OCI-LY1 (cell line): ENCODE data around the gene NPAS3.

Source experiments
- H2AFZ ChIP-seq: fragments of 200-600 bp; sonication (generic), shearing (Covaris generic); 2 replicates; pipeline ENCODE4 v1.6.0; 2014; ENCODE audit warnings: antibody characterized with exemption, mild to moderate bottlenecking, low read length
- H3F3A ChIP-seq: fragments of 200-600 bp; sonication (generic), shearing (Covaris generic); 2 replicates; pipeline ENCODE4 v1.6.0; 2014; ENCODE audit warnings: mild to moderate bottlenecking, antibody characterized with exemption, low read length, moderate library complexity; ENCODE audit not compliant: insufficient read depth
- H3K27ac ChIP-seq: fragments of 200-600 bp; sonication (generic); 2 replicates; pipeline ENCODE4 v1.5.1; 2014; ENCODE audit warnings: low read length, mixed run types, mild to moderate bottlenecking, low read depth; ENCODE audit not compliant: poor library complexity, severe bottlenecking
- H3K27me3 ChIP-seq: fragments of 200-600 bp; sonication (generic); 2 replicates; pipeline ENCODE4 v1.6.0; 2014; ENCODE audit warnings: antibody characterized with exemption, mild to moderate bottlenecking, low read length, moderate library complexity; ENCODE audit not compliant: insufficient read depth
- H3K36me3 ChIP-seq: fragments of 200-600 bp; sonication (generic); 2 replicates; pipeline ENCODE4 v1.6.1; 2014; ENCODE audit warnings: mild to moderate bottlenecking, antibody characterized with exemption, low read length, moderate library complexity, mixed read lengths; ENCODE audit not compliant: insufficient read depth
- H3K4me1 ChIP-seq: fragments of 200-600 bp; sonication (generic); 2 replicates; pipeline ENCODE4 v1.5.1; 2014; ENCODE audit warnings: mild to moderate bottlenecking, low read length, moderate library complexity; ENCODE audit not compliant: insufficient read depth, severe bottlenecking
- H3K4me2 ChIP-seq: fragments of 200-600 bp; sonication (generic), shearing (Covaris generic); 2 replicates; pipeline ENCODE4 v1.6.1; 2014; ENCODE audit warnings: low read length
- H3K4me3 ChIP-seq: fragments of 200-600 bp; sonication (generic); 2 replicates; pipeline ENCODE4 v1.5.1; 2014; ENCODE audit warnings: low read length, low read depth, mild to moderate bottlenecking, mixed read lengths; ENCODE audit not compliant: poor library complexity, severe bottlenecking
- H3K79me2 ChIP-seq: fragments of 200-600 bp; shearing (Covaris generic); 2 replicates; pipeline ENCODE4 v1.6.1; 2016; ENCODE audit warnings: mixed run types, low read length, mixed read lengths; ENCODE audit not compliant: insufficient read depth
- H3K9ac ChIP-seq: fragments of 200-600 bp; sonication (generic), shearing (Covaris generic); 2 replicates; pipeline ENCODE4 v1.6.1; 2014; ENCODE audit warnings: mild to moderate bottlenecking, low read length, mixed read lengths
- H3K9me2 ChIP-seq: fragments of 200-600 bp; sonication (generic), shearing (Covaris generic); 2 replicates; pipeline ENCODE4 v1.6.1; 2014; ENCODE audit warnings: low read depth, mild to moderate bottlenecking, low read length, mixed read lengths
- H3K9me3 ChIP-seq: fragments of 200-600 bp; shearing (Covaris generic); 2 replicates; pipeline ENCODE4 v1.6.1; 2014; ENCODE audit warnings: low read length, mixed read lengths
- H4K20me1 ChIP-seq: fragments of 200-600 bp; sonication (generic), shearing (Covaris generic); 2 replicates; pipeline ENCODE4 v1.6.0; 2016; ENCODE audit warnings: mild to moderate bottlenecking, low read length; ENCODE audit not compliant: insufficient read depth
- CTCF ChIP-seq: fragments of 200-600 bp; sonication (generic), shearing (Covaris generic); IDR thresholded peaks from 2 replicates; pipeline ENCODE4 v1.5.1; 2017; ENCODE audit warnings: mild to moderate bottlenecking, antibody characterized with exemption, low read length, moderate library complexity, mixed read lengths
- EZH2 ChIP-seq: fragments of 200-600 bp; sonication (generic), shearing (Covaris generic); IDR thresholded peaks from 2 replicates; pipeline ENCODE4 v1.8.0; 2017; ENCODE audit warnings: borderline replicate concordance, mixed run types, mild to moderate bottlenecking, antibody characterized with exemption, low read length, moderate library complexity, mixed read lengths

Gene NPAS3

GRCh38 chr14:33449703-33450395 lies 511.2 kb downstream of the NPAS3 start:
- no peak overlapping the region for H3K4me2 ChIP-seq
- H3K9me3 ChIP-seq, result no peaks in the 10 kb centered on the region
- H3K9me2 ChIP-seq, result no peaks in the 10 kb centered on the region
- no peaks in the 10 kb centered on the region for H3K27me3 ChIP-seq
- no peak overlapping the region for H2AFZ ChIP-seq
- TF ChIP-seq EZH2 (no peak), CTCF (no peak)
- H3K9ac ChIP-seq, result no peak overlapping the region
- no peaks in the 10 kb centered on the region for H3F3A ChIP-seq
- H3K27ac ChIP-seq, result no peak overlapping the region
- no peaks in the 10 kb centered on the region for H4K20me1 ChIP-seq
- no peaks in the 10 kb centered on the region for H3K4me1 ChIP-seq
- H3K4me3 ChIP-seq, result no peak overlapping the region
- H3K79me2 ChIP-seq, result no peaks in the 10 kb centered on the region
- H3K36me3 ChIP-seq, result no peaks in the 10 kb centered on the region

GRCh38 chr14:33450416-33450815 lies 511.7 kb downstream of the NPAS3 start:
- Histone ChIP-seq H3K9me3 (no peaks in the 10 kb centered on the region), H3K27ac (no peak overlapping the region), H3K27me3 (no peaks in the 10 kb centered on the region), H3K4me1 (no peaks in the 10 kb centered on the region), H3K79me2 (no peaks in the 10 kb centered on the region), H3K4me2 (no peak overlapping the region), H3K4me3 (no peak overlapping the region), H3K36me3 (no peaks in the 10 kb centered on the region), H2AFZ (no peak overlapping the region), H3F3A (no peaks in the 10 kb centered on the region), H3K9ac (no peak overlapping the region), H3K9me2 (no peaks in the 10 kb centered on the region), H4K20me1 (no peaks in the 10 kb centered on the region)
- no peak for TF ChIP-seq CTCF

- no peaks in the 10 kb centered on the region for H3F3A ChIP-seq
- no peaks in the 10 kb centered on the region for H3K9me2 ChIP-seq
- TF ChIP-seq EZH2, result no peak
- no peak for TF ChIP-seq CTCF
- no peaks in the 10 kb centered on the region for H3K27me3 ChIP-seq
- no peak overlapping the region for H2AFZ ChIP-seq
- no peaks in the 10 kb centered on the region for H4K20me1 ChIP-seq
- H3K9me3 ChIP-seq, result no peaks in the 10 kb centered on the region
- H3K4me3 ChIP-seq, result no peak overlapping the region
- no peaks in the 10 kb centered on the region for H3K79me2 ChIP-seq
- no peaks in the 10 kb centered on the region for H3K36me3 ChIP-seq
- no peak overlapping the region for H3K27ac ChIP-seq
- H3K9ac ChIP-seq, result no peak overlapping the region
- H3K4me1 ChIP-seq, result no peaks in the 10 kb centered on the region
- no peak overlapping the region for H3K4me2 ChIP-seq
Observed at GRCh38 chr14:33451211-33451610, 512.5 kb downstream of the NPAS3 start.
